GM18517 (cell line): ENCODE measurements around the gene SNX20.

Experiments used
- ATAC-seq: cut with Tn5 transposase; IDR thresholded peaks from one replicate; pipeline ENCODE4 v1.9.1; 2021; ENCODE audit warnings: mild to moderate bottlenecking, moderate library complexity; ENCODE audit not compliant: unreplicated experiment

SNX20 gene

GRCh38 chr16:50637716-50638602 is 43.2 kb downstream of the SNX20 start:
- no peak for ATAC-seq

- ATAC-seq: no peak
Observed at GRCh38 chr16:50636753-50637374, 44.2 kb downstream of the SNX20 start.

DNA sequence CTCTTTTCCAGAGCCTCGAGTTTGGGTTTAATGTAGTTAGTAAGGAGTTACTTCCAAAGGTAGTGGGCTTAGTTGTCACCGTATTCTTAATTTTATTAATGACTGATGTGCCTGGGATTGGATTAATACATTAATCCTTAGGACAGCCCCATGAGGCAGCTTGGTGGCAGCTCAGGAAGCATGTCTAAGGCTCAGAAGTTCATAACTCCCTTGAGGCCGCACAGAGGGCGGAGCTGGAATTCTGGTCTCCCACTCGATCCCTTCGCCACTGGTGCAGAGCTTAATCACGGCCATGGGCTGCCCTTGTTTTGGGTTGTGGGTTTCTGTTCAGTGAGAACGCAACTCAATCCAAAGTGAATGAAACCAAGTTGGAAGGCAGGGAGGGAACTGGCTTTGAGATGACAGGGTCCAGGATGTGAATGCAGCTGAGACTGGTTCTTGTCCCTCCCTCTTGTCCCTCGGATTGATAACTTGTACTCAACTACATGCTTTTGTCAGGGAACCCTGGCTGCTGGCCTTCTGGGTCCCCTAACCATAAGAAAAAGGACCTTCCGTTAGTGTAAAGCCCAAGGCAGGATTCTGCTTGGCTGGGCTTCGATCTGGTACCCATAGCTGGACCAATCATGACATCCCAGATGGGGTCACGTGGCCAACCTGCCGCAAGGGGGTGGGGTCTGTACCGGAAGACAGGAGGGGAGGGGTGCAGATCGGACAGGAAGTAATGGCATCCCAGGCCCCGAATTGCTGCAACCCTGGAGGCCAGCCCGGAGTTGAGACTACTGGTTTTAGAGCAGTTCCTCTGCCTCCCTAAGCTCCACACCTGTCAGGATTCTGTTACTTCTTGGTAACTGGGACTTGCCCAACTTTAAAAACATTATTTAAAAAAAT is 45.4 kb downstream of the SNX20 start:
- ATAC-seq: no peak

DNA sequence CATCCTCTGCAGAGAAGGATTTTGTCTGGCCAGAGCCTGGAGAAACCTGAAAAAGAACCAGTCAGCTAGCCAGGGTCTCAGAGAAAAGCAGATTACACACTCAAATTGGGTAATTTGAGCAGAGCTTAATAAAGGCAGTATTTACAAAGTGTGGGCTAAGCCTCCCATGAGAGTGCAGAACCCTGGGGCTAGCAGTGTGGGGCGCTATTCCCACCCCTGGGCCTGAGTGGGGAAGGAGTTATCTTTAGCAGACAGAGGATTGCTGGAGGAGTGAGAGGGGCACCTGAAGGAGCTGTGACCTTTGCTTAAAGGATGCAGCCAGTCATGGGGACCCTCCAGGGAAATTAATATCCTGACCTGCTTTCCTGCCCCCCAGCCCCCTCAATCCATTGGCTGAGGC is 46.2 kb downstream of the SNX20 start:
- no peak for ATAC-seq

DNA sequence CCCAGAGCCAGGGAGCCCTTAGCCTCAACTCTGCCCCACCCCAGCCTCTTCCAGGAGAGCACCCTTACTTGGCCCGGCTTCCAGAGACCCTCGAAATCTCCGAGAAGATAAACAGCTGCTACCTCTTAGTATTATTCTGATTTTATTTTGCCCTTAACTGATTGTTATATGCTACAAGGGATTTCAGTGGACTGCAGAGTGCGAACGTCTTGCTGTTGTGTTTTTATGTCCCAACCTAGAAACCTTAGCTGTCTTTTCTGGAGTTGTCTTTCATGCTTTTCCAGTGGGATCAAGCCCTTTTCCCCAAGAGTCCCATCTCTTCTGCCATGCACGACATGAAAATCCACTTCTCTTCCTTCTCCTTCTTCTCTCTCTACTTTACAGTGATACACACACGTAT is 47.0 kb downstream of the SNX20 start:
- ATAC-seq: no peak

DNA sequence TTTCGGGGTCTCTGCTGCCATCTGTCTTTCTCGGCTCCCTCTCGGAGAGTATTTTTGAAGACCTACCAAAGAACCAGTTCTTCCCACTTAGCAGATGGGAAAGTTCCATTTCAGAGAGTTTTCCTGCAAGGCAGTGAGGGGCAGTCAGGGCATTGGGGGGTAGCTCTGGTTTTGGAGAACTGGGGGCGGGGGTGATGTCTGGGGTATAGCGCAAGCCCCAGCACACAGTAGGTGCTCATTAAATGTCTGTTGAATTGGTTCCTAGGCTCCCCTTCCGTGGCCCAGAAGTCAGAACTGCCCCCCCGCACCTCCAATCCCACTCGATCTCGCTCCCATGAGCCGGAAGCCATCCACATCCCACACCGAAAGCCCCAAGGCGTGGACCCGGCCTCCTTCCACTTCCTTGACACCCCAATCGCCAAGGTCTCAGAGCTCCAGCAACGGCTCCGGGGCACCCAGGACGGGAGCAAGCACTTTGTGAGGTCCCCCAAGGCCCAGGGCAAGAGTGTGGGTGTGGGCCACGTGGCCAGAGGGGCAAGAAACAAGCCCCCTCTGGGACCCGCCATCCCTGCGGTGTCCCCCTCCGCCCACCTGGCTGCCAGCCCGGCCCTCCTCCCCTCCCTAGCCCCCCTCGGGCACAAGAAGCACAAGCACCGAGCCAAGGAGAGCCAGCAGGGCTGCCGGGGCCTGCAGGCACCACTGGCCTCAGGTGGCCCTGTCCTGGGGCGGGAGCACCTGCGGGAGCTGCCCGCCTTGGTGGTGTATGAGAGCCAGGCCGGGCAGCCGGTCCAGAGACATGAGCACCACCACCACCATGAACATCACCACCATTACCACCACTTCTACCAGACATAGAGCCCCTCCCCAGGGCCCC is 47.9 kb downstream of the SNX20 start:
- no peak for ATAC-seq

DNA sequence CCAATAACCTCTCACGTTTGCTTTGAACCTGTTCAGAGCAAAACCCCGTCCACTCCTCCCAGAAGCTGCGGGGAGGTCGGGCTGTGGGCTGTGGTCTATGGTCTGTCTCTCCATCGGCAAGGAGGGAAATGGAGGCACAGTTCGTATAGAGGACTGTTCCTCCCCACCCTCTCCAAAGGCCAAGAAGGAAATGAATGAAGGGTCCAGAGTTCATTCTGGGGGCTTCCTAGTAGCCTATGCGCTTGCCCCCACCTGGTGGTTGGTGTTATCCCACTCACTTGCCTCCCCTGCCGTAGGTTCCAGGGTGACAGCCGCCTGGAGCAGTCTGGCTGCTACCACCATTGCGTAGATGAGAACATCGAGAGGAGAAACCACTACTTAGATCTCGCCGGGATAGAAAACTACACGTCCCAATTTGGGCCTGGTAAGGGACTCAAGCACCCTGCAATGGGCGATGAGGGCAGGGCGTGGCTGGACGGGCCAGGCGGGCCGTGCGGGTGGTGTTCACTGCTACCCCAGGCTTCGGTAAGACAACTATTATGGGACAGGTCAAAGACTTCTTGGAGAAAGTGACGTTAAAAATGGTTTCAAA is 49.0 kb downstream of the SNX20 start:
- no peak for ATAC-seq

GRCh38 chr16:50631249-50631984 is 49.7 kb downstream of the SNX20 start:
- ATAC-seq: no peak

DNA sequence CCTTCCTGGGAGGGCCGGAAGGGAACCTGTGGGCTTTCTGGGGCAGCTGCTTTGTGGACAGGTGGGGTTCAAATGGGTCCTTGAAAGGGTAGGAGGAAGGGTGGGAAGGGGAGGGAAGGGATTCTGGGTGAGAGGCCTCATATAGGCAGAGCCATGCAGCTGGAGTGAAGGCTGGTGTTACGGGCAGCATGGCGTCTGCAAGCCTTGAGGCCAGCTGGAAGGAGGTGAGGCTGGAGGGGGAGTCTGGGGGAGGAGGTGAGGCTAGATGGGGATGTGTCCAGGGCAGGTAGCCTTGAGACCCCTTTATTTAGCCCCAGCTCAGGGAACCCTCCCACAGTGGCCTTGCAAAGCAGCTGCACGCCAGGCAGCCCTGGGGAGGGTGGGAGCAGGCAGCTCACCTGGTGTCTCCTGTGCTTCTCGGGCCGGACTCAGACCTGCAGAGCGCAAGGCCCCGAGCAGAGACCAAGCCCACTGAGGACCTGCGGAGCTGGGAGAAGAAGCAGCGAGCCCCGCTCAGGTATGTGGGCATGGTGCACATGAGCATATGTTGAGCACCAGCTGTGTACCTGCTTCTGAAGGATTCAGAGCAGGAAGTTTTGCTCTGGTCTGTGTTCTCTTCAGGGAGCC is 50.6 kb downstream of the SNX20 start:
- no peak for ATAC-seq

DNA sequence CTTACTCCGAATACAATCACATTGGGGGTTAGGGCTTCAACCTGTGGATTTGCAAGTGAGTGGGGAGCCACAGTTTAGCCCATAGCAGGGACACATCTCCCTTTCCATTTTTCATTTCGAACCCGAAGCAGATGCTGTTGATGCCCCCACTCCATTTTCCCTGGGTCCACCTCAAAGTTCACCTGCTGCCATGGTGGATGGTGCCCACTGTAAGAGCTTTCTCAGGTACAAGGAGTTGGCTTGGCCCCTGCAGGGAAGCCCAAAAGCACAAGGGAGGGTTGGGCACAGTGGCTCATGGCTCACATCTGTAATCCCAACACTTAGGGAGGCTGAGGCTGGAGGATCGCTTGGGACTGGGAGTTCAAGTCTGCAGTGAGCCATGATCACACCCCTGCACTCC is 51.8 kb downstream of the SNX20 start:
- no peak for ATAC-seq

GRCh38 chr16:50628156-50628802 is 52.8 kb downstream of the SNX20 start:
- no peak for ATAC-seq

- ATAC-seq: no peak
Observed at GRCh38 chr16:50627419-50627818, 53.7 kb downstream of the SNX20 start.

GRCh38 chr16:50626868-50627267 is 54.2 kb downstream of the SNX20 start:
- no peak for ATAC-seq

GRCh38 chr16:50625374-50625773 is 55.7 kb downstream of the SNX20 start:
- no peak for ATAC-seq

- ATAC-seq: no peak
Observed at GRCh38 chr16:50624449-50624970, 56.6 kb downstream of the SNX20 start.

GRCh38 chr16:50622643-50623369 is 58.3 kb downstream of the SNX20 start:
- no peak for ATAC-seq

DNA sequence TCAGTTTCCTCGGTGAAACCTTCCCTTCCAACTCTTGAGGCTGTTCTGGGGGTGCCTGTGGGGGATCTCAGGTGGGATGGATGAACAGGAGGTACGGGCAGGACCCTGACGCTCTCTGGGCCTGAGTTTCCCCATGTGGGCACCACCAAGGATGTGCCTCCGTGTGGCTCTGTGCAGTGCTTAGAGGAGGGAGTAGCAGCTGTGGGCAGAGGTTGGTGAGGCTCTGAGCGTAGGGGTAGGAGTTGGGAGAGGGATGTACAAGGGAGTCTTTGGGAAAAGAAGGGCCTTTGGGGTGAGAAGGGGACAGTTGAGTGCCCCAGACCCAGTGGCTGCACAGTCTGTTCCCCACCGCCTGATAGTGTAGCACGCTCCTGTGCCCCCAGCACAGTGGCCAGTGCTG is 59.1 kb downstream of the SNX20 start:
- no peak for ATAC-seq
